GM06990 (cell line): Measurements from ENCODE around the gene MON1A.

Source experiments
- DNase-seq: peaks from one replicate; pipeline ENCODE4 v3.0.0-alpha.2; 2011; ENCODE audit not compliant: insufficient read length; ENCODE audit errors: extremely low read depth
- H3K27me3 ChIP-seq: replicated peaks from 2 replicates; pipeline ENCODE4 v1.6.0; 2011; ENCODE audit warnings: low read length; ENCODE audit not compliant: control insufficient read depth, insufficient read depth
- H3K36me3 ChIP-seq: 2 replicates; pipeline ENCODE4 v1.5.1; 2011; ENCODE audit warnings: low read length; ENCODE audit not compliant: control insufficient read depth, insufficient read depth
- H3K4me3 ChIP-seq: replicated peaks from 2 replicates; pipeline ENCODE4 v1.5.1; 2011; ENCODE audit warnings: low read depth, mild to moderate bottlenecking, control low read depth, low read length
- TF ChIP-seq, protein P1 (sequence below): IDR thresholded peaks from 2 replicates; pipeline ENCODE4 v1.5.1; 2011; ENCODE audit warnings: low read length, control low read depth, mild to moderate bottlenecking, inconsistent platforms; ENCODE audit not compliant: insufficient read depth, poor library complexity, severe bottlenecking

MON1A gene

DNA sequence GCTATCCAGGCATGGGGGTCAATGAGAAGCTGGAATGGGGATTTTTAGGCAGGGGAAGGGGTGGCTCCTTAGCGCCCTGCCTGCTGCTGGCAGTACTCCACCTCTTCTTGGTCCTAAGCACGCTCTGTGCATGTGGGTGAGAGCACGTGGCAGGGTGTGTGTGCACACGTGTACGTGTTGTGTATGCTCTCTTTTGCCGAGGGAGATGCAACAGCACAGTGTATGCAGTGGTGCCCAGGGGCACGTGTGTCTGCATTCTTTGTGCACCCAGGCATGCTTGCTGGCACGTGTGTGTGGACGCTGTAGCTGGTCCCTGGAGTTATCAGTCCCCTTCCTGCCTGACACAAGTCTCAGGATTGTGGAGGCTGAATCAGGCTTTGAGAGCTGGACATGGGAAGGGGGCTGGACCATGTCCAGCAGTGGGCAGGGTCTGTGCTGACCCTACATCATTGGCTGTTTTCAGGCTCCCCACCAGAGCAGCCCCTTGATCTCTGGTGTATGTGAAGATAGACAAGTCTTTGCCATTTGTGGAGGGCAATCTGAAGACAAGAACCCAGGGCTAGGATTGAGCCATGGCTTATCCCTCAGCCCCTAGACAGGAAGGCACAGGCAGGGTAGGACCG is 58.0 kb downstream of the MON1A start:
- Histone ChIP-seq H3K4me3 (no peak overlapping the region), H3K27me3 (peaks cover 4% of the 10 kb centered on the region), H3K36me3 (no peaks in the 10 kb centered on the region)
- no peak for DNase-seq
- TF ChIP-seq, protein P1, sequence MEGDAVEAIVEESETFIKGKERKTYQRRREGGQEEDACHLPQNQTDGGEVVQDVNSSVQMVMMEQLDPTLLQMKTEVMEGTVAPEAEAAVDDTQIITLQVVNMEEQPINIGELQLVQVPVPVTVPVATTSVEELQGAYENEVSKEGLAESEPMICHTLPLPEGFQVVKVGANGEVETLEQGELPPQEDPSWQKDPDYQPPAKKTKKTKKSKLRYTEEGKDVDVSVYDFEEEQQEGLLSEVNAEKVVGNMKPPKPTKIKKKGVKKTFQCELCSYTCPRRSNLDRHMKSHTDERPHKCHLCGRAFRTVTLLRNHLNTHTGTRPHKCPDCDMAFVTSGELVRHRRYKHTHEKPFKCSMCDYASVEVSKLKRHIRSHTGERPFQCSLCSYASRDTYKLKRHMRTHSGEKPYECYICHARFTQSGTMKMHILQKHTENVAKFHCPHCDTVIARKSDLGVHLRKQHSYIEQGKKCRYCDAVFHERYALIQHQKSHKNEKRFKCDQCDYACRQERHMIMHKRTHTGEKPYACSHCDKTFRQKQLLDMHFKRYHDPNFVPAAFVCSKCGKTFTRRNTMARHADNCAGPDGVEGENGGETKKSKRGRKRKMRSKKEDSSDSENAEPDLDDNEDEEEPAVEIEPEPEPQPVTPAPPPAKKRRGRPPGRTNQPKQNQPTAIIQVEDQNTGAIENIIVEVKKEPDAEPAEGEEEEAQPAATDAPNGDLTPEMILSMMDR, result no peak

GRCh38 chr3:49869525-49870126 is 60.0 kb downstream of the MON1A start, which contains the start of gene CAMKV:
CAMKV (minus strand) TSS chr3:49869906; CDS start chr3:49862388, 7,518 bp downstream.
- H3K36me3 ChIP-seq, result no peaks in the 10 kb centered on the region
- H3K4me3 ChIP-seq, result peak within 1 kb of the TSS; percentile 33
- TF ChIP-seq, protein P1, result no peak
- DNase-seq, result no peak
- H3K27me3 ChIP-seq, result peaks cover 7% of the 10 kb centered on the region

GRCh38 chr3:49868862-49869466 is 60.6 kb downstream of the MON1A start:
- Histone ChIP-seq H3K27me3 (peaks cover 7% of the 10 kb centered on the region), H3K36me3 (no peaks in the 10 kb centered on the region), H3K4me3 (no peak overlapping the region; the same call in 1 of the 2 replicates)
- DNase-seq, result no peak
- TF ChIP-seq, protein P1, result no peak

GRCh38 chr3:49867871-49868321 is 61.7 kb downstream of the MON1A start:
- no peaks in the 10 kb centered on the region for H3K36me3 ChIP-seq
- peaks cover 7% of the 10 kb centered on the region for H3K27me3 ChIP-seq
- no peak for DNase-seq
- H3K4me3 ChIP-seq, result no peak overlapping the region
- TF ChIP-seq, protein P1, result no peak

GRCh38 chr3:49867400-49867799 is 62.2 kb downstream of the MON1A start:
- Histone ChIP-seq H3K36me3 (no peaks in the 10 kb centered on the region), H3K4me3 (no peak overlapping the region), H3K27me3 (peaks cover 7% of the 10 kb centered on the region)
- TF ChIP-seq, protein P1, result no peak
- DNase-seq, result no peak
